HG03457 (cell line): ENCODE measurements around the gene CD302.
"Not testable (repeated sequence)": the region's sequence is repeated elsewhere in the genome, so short reads cannot be mapped to it uniquely, and the experiment has no call there.

Experiments used
- ATAC-seq: cut with Tn5 transposase; IDR thresholded peaks from one replicate; pipeline ENCODE4 v1.9.1; 2021; ENCODE audit warnings: moderate number of reproducible peaks; ENCODE audit not compliant: unreplicated experiment

The CD302 gene

DNA sequence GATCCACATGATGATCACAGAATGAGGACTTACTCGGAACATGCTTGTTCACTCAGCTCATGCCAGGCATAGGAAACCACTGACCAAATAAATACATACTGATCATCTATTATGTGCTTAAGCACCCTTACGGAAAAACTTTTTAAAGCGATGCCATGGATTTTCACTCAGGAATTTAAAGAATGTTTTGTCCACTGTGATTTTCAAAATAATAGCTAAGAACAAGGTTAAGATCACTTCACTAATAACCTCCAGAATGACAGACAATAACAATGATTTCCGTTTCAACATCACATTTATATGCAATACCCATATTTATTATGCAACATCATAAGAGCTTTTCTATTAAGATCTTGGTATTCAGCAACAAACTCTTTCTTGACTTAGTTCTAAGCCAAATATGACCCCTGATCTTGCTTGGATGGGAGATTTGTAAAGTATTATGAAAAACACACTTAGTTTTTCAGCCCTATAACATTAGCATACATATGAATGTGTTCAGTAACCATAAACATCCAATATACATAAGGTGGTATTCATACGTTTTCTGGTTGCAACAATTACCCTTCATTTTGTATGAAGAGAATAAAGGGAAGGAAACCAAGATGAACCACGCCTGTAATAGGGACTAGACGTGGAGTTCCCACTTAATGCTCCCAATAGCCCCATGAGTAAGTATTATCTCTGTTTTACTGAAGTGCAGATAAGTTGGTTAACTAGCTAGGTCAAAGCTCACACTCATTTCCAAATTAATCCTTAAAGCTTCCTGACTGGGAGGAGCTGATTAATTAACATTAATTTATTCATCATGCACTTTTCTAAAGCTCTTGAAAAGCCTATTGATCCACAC is 1.9 kb downstream of the CD302 start:
- ATAC-seq: no peak

DNA sequence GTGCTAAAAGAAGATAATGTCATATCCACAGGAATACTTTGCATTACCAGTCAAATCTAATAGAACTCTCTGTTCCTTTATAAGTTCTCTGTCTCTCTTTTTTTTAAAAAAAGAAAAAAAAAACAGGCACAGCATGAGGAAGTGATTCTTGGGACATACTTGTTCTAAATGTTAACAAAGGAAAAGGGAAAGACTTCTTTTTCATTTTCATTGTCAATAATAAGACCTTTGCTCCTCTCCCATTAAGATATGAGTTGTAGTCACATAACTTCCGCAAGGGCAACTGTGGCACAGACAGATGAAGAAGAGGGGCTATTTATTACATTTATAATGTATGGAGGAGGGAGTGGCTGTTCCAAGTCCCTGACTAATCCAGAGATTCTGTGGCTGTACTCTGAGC is 4.7 kb downstream of the CD302 start:
- no peak for ATAC-seq

DNA sequence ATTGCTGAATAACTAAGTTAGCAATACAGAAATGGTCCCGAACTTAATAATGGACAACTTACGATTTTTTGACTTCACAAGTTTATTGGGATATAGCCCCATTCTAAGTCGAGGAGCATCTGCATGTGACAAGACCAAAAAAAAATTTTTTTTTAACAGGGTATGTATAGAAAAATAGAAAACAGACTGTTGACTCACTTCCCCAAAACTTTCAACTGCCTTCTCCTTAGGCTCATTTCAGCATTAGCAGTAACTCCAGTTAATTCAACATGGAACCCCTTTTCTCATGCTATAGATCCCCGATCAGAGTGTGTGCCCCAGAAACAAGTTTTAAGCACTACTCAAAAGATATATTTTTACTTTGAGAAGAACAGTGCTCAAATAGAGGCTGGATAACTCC is 5.4 kb downstream of the CD302 start:
- no peak for ATAC-seq

- ATAC-seq: no peak
Measured at GRCh38 chr2:159792036-159792435, 6.0 kb downstream of the CD302 start.

DNA sequence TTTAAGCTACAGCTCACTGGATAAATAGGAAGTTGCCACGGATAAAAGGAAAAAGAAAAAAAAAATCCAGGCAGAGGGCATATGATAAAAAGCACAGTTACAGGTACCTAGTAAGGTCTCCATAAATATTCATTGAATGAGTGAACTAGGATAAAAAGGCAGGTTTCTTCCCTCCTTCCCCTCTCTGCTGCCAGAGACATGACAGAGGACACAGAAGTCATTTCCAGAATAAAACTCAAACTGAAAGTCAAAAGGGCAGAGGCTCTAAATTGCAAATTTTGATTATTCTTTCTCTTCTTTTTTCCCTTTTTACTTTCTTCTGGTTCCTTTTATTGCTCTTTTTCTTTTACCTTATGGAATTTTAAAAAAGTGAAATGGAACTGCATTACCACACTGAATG is 7.7 kb downstream of the CD302 start:
- ATAC-seq: no peak

- no peak for ATAC-seq
Measured at GRCh38 chr2:159788253-159788652, 9.8 kb downstream of the CD302 start.

DNA sequence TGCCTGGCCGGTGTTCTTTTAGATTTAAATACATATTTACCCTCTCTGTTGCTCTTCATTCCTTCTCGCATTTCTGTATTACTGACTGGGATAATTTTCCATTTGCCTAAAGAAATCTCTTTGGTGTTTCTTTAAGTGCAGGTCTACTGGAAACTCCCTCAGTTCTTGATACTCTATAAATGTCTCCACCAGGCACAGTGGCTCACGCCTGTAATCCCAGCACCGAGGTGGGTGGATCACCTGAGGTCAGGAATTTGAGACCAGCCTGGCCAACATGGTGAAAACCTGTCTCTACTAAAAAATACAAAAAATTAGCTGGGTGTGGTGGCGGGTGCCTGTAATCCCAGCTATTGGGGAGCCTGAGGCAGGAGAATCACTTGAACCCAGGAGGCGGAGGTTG is 10.4 kb downstream of the CD302 start:
- ATAC-seq: not testable (repeated sequence)

DNA sequence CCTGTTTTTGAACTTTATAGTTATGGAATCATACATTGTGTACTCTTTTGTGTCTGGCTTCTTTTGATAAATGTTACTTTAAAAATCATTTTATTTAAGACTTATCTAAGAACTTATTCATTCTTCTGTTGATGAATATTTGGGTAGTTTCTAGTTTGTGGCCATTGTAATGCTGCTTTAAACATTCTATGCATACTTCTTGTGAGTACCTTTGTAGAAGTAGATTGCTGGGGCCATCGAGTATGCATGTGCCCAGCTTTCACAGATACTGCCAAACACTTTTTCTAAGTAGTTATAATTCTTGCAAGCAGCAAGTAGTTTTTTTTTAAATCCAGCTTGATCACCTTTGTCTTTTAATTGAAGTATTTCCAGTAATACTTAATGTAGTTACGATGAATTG is 11.1 kb downstream of the CD302 start:
- no peak for ATAC-seq

- no peak for ATAC-seq
Measured at GRCh38 chr2:159785195-159785594, 12.8 kb downstream of the CD302 start.

DNA sequence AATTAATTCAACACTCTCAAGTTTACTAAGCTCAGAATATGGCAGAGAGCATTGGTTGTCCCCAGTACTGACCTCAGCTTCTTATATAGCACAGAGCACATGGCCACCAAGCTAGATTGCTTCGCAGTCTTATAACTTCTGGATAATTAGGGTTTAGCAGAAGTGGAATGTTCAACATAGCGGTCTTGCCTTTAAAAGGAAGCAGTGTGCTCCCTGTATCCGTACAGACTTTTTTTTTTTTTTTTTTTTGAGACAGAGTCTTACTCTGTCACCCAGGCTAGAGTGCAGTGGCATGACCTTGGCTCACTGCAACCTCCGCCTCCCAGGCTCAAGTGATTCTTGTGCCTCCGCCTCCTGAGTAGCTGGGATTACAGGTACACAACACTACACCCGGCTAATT is 13.3 kb downstream of the CD302 start:
- ATAC-seq: not testable (repeated sequence)

GRCh38 chr2:159783556-159783955 is 14.5 kb downstream of the CD302 start:
- no peak for ATAC-seq

GRCh38 chr2:159776321-159776720 is 21.7 kb downstream of the CD302 start:
- ATAC-seq: no peak

GRCh38 chr2:159775021-159775420 is 23.0 kb downstream of the CD302 start:
- ATAC-seq: no peak

DNA sequence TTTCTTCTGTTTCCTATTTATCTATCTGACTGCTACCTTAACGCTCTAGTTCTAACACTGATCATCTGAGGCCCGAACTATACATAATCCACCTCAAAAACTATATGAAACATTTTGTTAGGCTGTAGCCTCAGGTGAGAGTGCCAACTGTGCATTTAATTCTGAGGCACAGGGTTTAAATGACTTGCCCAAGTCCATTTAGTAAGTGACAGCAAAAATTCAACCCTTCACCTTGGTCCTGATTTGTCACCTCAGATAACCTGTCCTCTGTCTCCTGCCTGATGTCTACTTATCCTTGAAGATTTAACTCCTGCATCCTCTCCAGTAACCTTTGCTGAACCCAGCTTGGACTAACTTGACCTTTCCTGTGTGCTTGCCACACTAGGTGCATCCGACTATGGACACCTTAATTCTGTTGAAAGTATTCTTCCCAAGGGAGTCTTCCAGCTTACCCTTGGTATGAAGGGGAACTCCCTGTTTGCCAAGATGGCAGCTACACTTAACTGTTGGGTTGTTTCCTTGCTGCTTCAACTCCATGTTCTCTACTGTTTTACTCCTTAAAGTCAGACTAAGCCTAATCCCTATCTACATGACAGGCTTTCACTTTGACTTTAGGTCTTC is 23.5 kb downstream of the CD302 start:
- no peak for ATAC-seq

DNA sequence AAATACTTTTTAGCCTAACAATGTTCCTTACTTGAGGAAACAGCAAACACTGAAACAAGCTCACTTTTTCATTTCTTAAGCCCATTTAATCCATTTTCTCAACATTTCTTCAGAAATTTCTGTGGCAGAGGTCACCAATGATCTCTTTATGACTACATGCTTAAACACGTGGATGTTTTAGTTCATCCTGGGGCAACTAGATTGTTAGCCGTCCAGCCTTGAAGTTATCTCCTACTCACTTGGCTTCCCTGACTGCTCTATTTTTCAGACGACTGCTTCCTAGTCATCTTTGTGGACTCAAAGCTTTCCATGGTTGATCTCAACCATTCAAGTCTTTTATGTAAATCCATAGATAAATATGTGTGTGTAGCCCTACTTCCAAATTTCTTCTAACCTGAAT is 24.1 kb downstream of the CD302 start:
- no peak for ATAC-seq

DNA sequence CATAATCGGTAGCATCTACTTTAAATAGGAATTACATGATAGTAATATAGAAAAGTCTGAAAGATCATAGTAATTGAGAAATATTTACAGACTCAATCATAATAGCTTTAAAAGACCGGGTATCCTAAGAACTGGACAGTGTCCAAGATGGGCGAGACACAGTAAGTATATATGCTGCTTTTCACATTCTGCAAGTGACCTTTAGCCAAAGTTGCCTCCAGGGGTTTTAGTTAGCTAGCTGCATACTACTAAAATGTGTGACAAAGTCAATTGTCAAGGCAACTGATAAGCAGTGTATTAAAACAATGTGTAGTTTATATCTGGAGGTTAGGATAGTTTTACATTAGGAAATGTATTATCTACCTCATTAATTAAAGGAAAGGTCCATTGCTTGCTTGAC is 24.6 kb downstream of the CD302 start:
- no peak for ATAC-seq

- no peak for ATAC-seq
Measured at GRCh38 chr2:159769147-159769546, 28.9 kb downstream of the CD302 start.

- no peak for ATAC-seq
Measured at GRCh38 chr2:159762075-159762474, 35.9 kb downstream of the CD302 start.

DNA sequence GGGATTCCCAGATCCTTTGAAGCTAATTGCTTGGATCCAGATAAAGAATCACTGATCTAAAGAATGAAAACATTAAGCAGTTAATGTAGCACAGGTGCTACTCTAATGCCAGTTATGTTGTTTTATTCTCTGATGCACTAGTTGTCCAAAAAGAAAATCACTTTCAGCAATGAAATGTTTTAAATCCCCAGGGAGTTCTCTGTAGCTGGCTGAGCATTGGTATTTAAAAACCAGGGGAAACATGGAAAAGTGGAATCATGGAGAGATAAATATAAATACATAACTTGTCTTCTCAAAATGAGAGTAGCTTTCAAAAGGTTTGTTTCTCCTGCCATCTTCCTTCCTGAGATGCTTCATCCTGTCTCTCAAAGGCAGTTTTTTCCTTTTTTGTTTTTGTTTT is 37.7 kb downstream of the CD302 start:
- no peak for ATAC-seq

DNA sequence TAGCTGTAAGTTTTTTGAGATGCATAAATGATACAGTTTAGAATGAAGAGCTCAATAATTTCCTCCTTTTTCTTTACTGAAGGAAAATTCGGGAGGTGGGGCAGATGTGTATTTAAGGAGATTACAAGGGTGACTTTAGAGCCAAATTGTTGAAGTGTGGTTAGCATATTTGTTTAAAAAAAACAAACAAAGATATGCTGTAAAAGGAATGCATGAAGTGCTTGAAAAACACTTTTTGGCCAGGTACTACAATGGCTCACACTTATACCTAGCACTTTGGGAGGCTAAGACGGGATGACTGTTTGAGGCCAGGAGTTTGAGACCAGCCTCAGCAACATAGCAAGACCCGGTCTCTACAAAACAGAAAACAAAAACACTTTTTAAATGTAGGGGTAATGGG is 38.4 kb downstream of the CD302 start:
- no peak for ATAC-seq

GRCh38 chr2:159758686-159759085 is 39.3 kb downstream of the CD302 start:
- ATAC-seq: no peak

- ATAC-seq: no peak
Measured at GRCh38 chr2:159758239-159758638, 39.8 kb downstream of the CD302 start.

GRCh38 chr2:159755788-159756187 is 42.2 kb downstream of the CD302 start:
- no peak for ATAC-seq
